Ureter (tissue), 1 donor: Measurements from ENCODE around the gene STX10. TPM values are rescaled to one million over a fixed set of nuclear protein-coding genes. Genes with fewer than 3 reads are reported as not detected.
A peak's percentile ranks its signal among the peaks of the same experiment; 100 is the strongest.

ENCODE experiments used
- DNase-seq: peaks from one replicate; pipeline ENCODE4 v3.0.0-alpha.2; 2020; ENCODE audit warnings: low spot score
- total RNA-seq: library from RNA; stranded (reverse); gene quantifications from one replicate; pipeline ENCODE4 v1.2.4, GENCODE V29; 2023
- donor health status: DM: yes; HTN: yes; CAD: no.

The STX10 gene
- total RNA-seq, 1 donor from 2014 or later = 37.3 TPM

- peak; percentile 76 for DNase-seq
These were observed 14.4 kb upstream of the STX10 start for GRCh38 chr19:13164343-13165161.

DNA sequence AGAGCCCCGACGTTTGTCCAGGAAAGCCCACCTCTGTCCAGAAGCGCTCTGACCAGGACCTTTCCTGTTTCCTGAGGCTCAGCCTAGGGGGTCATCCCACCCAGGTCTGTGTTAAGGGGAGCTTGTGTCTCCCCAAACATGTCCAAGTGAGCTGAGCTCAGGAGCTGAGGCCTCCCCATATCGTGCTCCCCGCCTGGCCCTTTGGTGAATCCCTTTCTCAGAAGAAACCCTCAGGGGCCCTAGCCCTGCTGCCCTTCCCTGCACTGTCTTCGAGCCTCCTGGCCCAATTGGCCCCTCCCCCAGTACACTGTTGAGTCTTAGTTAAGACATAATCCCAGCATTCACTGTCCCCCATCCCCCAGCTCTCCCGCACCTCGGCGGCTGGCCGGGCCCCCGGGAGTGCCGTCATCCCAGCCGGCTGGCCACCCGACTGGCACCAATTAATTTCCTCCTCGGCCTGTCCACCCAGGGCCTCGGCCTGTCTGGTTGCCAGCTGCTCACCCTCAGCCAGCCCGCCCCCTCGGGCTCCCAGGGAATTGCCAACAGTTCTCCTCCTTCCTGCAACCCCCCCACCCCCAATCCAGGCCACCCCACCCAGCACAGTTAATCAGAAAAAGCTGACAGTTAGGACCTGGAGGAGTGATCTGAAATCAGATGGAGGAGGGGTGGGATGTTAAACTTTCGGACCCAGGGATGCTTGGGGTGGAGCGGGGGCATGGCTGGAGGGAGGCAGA lies 13.6 kb upstream of the STX10 start:
- DNase-seq = peak; percentile 80

GRCh38 chr19:13162724-13163608 lies 12.8 kb upstream of the STX10 start:
- peak; percentile 98 for DNase-seq

GRCh38 chr19:13160557-13160956 lies 10.4 kb upstream of the STX10 start:
- DNase-seq = no peak

DNA sequence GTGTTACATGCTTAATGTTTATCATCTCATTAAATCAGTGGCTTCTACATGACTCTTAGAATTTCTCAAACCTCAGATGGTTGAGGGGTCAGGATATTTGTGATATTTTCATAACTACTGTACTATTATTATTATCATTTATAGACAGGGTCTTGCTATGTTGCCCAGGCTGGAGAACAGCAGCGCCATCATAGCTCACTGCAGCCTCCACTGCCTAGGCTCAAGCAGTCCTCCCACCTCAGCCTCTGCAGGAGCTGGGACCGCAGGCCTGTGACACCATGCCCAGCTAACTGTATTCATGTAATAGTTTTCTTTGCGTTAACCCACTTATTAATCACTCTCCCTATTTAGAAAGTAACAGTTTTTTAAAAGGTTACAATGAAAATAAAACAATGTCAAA lies 9.5 kb upstream of the STX10 start:
- DNase-seq = no peak

DNA sequence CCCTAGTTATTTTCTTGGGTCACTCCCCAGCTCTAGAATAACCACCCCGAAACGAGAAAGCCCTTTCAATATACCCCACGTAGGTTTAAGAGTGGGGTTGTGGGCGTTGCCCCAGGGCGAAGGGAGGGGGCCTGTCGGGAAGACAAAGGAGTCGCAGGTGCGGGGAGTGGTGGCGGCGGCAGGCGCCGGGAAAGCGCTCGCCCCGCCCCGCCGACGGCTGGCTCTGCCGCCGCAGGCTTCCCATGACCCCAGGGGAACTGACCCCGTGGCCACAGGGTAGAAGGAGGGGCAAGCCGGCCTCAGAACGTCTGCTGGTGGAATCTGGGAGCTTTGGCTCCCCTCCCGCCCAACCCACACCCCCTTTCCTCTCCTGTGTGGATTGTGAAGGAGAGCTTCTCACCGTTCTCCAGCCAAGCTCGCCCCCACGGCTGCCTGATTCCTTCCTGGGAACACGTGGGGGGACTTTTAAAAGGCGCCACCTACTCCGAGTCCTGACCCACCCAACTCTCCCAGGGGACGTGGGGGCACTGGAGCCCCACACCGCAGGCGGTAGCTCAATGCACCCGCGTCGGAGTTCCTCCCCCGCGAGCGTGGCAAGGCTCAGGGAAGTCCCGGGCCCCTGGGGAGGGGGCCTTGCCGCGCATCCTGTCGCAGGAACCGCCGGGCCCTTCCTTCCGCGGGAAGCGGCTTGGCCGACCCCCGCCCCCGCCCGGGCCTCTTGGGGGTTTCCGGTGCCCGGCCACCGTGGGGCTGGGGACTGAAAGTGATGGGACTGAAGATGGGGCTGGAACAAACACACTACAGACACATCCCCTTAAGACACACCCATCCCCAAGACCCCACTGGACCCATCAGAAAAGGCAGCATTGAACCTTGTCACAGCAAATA lies 5.5 kb upstream of the STX10 start:
- DNase-seq = peak; percentile 79

DNA sequence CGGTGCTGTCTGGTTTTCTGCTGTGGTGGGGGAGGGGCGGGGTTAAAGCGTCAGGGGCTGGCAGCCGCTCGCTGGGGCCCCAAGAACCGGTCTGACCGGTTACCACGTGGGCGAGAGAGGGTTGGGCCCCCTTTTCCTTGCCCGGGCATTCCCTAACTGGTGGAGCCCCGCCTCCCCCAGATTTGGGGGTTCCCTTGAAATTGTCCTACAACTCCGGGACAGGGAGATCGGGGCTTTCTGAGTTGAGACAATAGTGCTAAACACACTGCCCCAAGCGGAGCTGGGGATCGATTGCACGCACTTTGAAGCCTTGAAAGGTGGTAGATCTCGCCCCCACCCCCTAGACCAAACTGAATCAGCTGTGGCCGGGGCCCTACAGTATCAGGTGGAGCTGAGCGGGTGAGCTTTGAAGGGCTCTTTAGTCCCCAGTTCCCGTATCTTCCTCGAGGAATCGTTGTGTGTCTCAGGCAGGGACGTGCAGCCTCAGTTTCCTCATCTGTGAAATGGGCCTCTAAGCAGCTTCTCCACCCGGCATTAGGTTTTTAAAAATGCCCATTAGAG lies 4.8 kb upstream of the STX10 start:
- DNase-seq = peak; percentile 94

DNA sequence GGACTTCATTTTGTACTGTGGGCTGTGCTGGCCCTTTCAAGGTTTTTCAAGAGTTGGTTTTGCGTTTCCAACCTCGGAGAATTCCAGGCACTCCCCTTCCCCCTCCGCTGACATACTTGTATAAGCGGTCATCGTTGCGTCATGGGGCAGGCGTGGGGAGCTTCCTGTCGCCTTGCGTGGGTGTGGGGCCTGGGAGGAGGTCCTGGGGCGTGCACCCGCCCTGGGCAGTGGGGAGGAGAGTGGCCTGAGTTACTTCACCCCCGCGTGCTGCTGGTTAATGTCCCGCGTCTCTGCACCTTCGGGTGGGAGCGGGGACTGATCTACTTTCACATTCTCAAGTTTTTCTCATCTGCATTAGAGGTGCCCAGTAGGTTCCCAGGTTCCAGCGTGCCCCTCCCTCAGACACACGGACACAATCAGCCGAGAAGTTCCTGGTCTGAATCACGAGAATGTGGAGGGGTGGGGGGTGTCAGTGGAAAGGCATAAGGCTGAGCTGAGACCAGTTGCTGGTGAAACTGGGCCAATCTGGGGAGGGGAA lies 4.1 kb upstream of the STX10 start:
- peak; percentile 95 for DNase-seq

- DNase-seq = no peak
These were observed 3.5 kb upstream of the STX10 start for GRCh38 chr19:13153569-13154240.

GRCh38 chr19:13152974-13153568 lies 2.9 kb upstream of the STX10 start:
- DNase-seq = peak; percentile 99

GRCh38 chr19:13152356-13152973 lies 2.3 kb upstream of the STX10 start:
- no peak for DNase-seq

DNA sequence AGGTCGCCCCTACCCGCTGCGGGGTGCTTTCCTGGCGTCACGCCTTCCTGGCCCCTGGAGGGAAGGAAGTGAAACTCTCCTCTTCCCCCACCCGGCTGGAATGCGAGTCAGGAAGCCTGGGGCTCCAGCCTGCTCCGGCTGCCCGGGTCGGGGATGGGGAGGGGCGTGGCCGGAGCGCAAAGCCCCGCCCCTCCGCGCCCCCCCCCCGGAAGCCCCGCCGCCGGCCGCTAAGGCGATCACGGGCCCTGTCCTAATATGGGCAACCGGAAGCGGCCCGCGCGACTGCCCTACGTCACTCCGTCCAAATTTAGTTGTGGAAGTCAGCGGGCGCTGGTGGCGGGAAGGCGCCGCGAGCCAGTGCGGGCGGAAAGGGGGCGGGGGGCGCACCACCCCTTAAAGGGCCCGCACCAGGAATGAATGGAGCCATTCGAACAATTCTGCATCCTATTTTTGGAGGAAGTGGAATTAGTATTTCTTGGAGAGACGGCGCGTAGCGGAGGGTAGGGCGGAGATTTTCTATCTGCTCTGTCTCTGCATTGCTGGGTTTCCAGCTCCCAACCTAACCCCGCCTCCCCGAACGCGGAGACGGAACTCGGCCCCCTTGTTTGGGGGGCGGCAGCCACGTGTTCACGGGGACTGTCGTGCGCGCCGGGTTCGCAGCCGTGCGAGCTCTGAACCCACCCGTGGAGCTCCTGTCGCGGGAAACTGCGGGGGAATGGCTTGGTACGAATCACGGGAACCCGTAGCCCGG lies 1.6 kb upstream of the STX10 start:
- DNase-seq = peak; percentile 98

DNA sequence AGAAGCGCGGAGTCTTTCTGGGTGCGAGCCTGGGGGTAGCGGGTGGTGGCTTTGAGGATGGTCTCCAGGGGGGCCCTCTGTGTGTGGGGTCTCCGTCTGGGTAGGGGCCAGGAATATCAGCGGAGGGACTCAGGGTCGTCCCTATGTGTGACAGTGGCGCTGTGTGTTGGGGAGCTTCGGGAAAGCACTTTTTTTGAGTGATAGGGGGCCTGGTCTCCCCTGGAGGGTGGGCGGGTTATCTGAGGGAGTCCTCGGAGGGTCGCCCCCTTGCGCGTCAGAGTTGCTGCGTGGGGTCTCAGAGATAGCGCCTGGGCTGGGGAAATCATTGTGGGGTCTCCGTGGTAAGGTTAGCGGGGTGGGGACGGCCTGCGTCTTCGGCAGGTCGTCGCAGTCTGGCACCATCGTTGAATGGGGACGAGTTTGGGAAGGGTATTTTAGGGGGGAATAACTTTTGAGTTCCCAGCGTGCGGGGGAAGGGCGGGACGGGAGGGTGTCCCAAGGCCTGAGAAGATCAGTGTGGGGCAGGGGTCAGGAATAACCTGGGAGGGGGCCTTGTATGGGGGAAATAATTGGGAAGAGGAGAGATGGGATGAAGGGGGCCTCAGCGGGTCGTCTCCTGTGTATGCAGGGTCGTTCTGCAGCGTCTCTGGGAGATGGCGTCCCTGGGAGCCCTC lies 893 bp upstream of the STX10 start:
- DNase-seq = peak; percentile 74

DNA sequence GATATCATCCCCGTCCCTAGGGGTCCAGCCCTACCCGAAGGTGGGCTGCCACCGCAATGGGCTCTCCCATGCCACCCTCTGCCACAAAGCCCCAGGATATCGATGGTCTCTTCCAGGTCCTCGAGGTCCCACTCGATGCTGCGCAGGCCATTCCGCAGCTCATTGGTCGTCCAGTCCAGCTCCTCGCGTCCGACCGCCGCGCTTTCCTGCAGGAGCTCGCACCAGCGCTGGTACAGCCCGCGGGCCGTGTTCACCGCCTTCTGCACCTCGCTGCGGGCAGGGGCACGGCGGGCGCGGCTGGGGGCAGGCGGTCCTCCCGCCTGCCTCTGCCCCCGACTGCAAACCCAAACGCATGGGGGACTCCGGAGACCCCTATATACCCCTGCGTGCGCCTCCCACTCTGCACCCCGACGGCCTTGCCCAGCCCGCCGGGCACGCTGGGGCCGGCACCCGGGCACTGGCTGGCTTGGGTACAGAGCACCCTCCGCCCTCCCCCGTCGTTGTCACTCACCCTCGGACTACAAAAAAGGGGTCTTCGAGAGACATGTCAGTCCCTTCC lies 468 bp downstream of the STX10 start:
- DNase-seq = peak; percentile 66

DNA sequence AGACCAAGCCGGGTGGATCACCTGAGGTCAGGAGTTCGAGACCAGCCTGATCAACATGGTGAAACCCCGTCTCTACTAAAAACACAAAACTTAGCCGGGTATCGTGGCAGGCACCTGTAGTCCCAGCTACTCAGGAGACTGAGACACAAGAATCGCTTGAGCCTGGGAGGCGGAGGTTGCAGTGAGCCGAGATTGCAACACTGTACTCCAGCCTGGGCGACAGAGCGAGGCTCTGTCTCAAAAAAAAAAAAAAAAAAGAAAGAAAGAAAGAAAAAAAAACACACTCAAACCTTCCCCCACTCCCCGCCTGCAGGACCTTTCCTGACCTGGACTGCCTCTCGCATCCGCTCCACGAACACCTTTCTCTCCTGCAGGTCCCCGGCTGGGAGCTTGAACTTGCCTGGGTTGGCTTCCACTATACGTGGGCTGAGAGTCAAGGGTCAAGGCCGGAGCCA lies 975 bp downstream of the STX10 start:
- DNase-seq = peak; percentile 61

DNA sequence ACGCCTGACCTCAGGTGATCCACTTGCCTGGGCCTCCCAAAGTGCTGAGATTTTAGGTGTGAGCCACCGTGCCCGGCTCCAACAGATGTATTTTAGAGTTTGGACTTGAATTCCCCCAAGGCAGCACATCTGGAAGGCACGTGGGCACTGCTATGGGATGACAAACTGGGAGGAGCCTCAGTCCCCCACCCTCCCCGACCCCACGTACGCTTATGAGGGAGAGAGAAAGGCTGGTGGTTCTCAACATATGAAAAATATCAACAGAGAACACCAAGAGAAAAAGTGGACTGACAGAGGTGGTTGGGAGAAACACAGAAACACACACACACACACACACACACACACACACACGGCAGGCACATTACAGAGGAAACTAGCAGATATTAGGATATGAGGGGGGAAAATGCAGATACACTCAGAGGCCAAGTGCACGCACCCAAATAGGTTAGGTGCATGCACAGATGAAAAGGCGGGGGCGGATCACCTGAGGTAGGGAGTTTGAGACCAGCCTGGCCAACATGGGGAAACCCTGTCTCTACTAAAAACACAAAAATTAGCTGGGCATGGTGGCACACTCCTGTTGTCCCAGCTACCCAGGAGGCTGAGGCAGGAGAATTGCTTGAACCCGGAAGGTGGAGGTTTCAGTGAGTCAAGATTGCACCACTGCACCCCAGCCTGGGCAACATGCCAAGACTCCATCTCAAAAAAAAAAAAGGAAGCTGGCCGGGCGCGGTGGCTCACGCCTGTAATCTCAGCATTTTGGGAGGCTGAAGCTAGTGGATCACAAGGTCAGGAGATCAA lies 3.2 kb downstream of the STX10 start:
- no peak for DNase-seq
